Left lung (tissue), 10 donors: ENCODE measurements around the gene PALLD. TPM values are rescaled to one million over a fixed set of nuclear protein-coding genes. Genes with fewer than 3 reads are reported as not detected.

Source experiments
- ATAC-seq: fragments of 200-7000 bp; cut with Tn5 transposase; one replicate; pipeline ENCODE4 v1.9.1; 2020; ENCODE audit warnings: moderate library complexity
- DNase-seq, 4 donors: peaks; one replicate each; pipeline ENCODE4 v3.0.0-alpha.2; 2013 to 2020
- H3K27ac ChIP-seq, 2 donors: fragments of 200-600 bp; sonication (generic) in 1 of 2; one replicate each; pipeline versions ENCODE4 v1.5.0 to v1.8.0; 2020 to 2021
- H3K27me3 ChIP-seq, 2 donors: fragments of 200-600 bp; sonication (generic) in 1 of 2; one replicate each; pipeline versions ENCODE4 v1.5.0 to v1.8.0; 2020 to 2021
- H3K36me3 ChIP-seq, 2 donors: fragments of 200-600 bp; sonication (generic) in 1 of 2; one replicate each; pipeline versions ENCODE4 v1.5.0 to v1.8.0; 2020 to 2021
- H3K4me1 ChIP-seq, 2 donors: fragments of 200-600 bp; one replicate each; pipeline ENCODE4 v1.8.0; 2021
- H3K4me3 ChIP-seq, 2 donors: fragments of 200-600 bp; sonication (generic) in 1 of 2; one replicate each; pipeline versions ENCODE4 v1.5.0 to v1.8.0; 2020 to 2021; ENCODE audit warnings: mild to moderate bottlenecking in 1 of 2
- H3K9me3 ChIP-seq, 2 donors: fragments of 200-600 bp; sonication (generic) in 1 of 2; one replicate each; pipeline versions ENCODE4 v1.5.0 to v1.8.0; 2020 to 2021
- CTCF ChIP-seq, 2 donors: fragments of 200-600 bp; sonication (generic) in 1 of 2; IDR thresholded peaks; one replicate each; pipeline versions ENCODE4 v1.5.0 to v1.8.0; 2021; ENCODE audit warnings: antibody characterized with exemption in 2 of 2
- intact Hi-C, 2 donors: fragments of 100-400 bp; cut with DNase I; formaldehyde crosslinking; loops; one replicate each; pipeline versions ENCODE4 v1.11.2 to v1.14.2; 2022
- polyA plus RNA-seq, 6 donors: library from polyadenylated mRNA; unstranded; fragments of 120-200 nt; gene quantifications; one replicate each; pipeline ENCODE4 v1.2.1, GENCODE V29; 2013; ENCODE audit not compliant: insufficient read length in 6 of 6
- total RNA-seq, 2 donors: library from RNA; stranded (reverse); fragmentation: NEBNext Ultra II Directional; extraction: Animal tissue kit (Norgen Biotek cat#: 25700); gene quantifications; one replicate each; pipeline ENCODE4 v1.2.1, GENCODE V29; 2021
- donor health status: DM: no; HTN: yes; CAD: no.
- donor health status: DM: no; HTN: no; CAD: no.

Gene PALLD
- total and polyA plus RNA-seq, 8 donors, result 67.5 to 194 (median 80.4) TPM

DNA sequence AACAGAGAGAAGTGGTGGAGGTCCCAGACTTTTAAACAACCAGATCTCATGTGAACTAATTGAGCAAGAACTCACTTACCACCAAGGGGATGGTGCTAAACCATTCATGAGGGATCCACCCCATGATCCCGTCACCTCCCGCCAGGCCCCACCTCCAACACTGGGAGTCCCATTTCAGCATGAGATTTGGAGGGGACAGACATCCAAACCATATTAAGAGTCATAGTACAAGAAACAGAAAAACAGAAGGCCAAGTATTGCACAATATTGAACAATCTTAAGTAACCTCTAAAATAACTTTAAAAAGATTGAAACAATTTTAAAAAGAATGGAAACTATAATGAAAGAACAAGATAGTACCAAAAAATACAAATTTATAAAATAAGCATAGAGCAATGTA is 403.2 kb downstream of the PALLD start:
- Histone ChIP-seq H3K4me3 (no peak overlapping the region), H3K36me3 (peaks cover 0 to 4% of the 10 kb centered on the region in 2 donors), H3K4me1 (no peaks in the 10 kb centered on the region), H3K9me3 (no peaks in the 10 kb centered on the region), H3K27me3 (no peaks in the 10 kb centered on the region), H3K27ac (no peak overlapping the region)
- TF ChIP-seq CTCF (IDR thresholded peaks at IDR 0.05), result no peak
- intact Hi-C loops, result loop anchor here in 1 of 2 donors (10.0 kb wide), 1 partner anchor 385 kb away; no protein-coding TSS in a partner anchor
- ATAC-seq (peak; percentile 40), DNase-seq (no peak)

GRCh38 chr4:168907119-168907698 is 410.4 kb downstream of the PALLD start:
- Histone ChIP-seq H3K27me3 (no peaks in the 10 kb centered on the region), H3K27ac (peak overlapping the region in 1 of 2 donors; percentile 47), H3K4me1 (no peaks in the 10 kb centered on the region), H3K9me3 (no peaks in the 10 kb centered on the region), H3K36me3 (peaks cover 0 to 6% of the 10 kb centered on the region in 2 donors), H3K4me3 (no peak overlapping the region)
- intact Hi-C loops, result loop anchor here in 1 of 2 donors (10.0 kb wide), 1 partner anchor 392 kb away; no protein-coding TSS in a partner anchor
- TF ChIP-seq CTCF (IDR thresholded peaks at IDR 0.05), result no peak
- DNase-seq (no peak), ATAC-seq (peak; percentile 33)

- intact Hi-C loops, result loop anchor here in 1 of 2 donors (10.0 kb wide), 1 partner anchor 393 kb away; no protein-coding TSS in a partner anchor
Measured at GRCh38 chr4:168908093-168908492, 411.2 kb downstream of the PALLD start.

GRCh38 chr4:168908851-168909273 is 412.0 kb downstream of the PALLD start:
- Histone ChIP-seq H3K27me3 (no peaks in the 10 kb centered on the region), H3K9me3 (no peaks in the 10 kb centered on the region), H3K36me3 (peaks cover 1 to 6% of the 10 kb centered on the region in 2 donors), H3K4me1 (no peaks in the 10 kb centered on the region), H3K27ac (no peak overlapping the region), H3K4me3 (no peak overlapping the region)
- ATAC-seq (peak; percentile 42), DNase-seq (peak in 2 of 4 donors; percentile 24 to 42)
- no peak for TF ChIP-seq CTCF (IDR thresholded peaks at IDR 0.05)
- intact Hi-C loops, result loop anchor here in 1 of 2 donors (10.0 kb wide), 1 partner anchor 394 kb away; no protein-coding TSS in a partner anchor

More at GRCh38 chr4:168908093-168908492, 411.2 kb downstream of the PALLD start:
- H3K27me3 ChIP-seq, result no peaks in the 10 kb centered on the region
- no peak for TF ChIP-seq CTCF (IDR thresholded peaks at IDR 0.05)
- H3K9me3 ChIP-seq, result no peaks in the 10 kb centered on the region
- H3K4me3 ChIP-seq, result no peak overlapping the region
- ATAC-seq (no peak), DNase-seq (no peak)
- peaks cover 0 to 6% of the 10 kb centered on the region in 2 donors for H3K36me3 ChIP-seq
- H3K27ac ChIP-seq, result peak overlapping the region in 1 of 2 donors; percentile 47
- no peaks in the 10 kb centered on the region for H3K4me1 ChIP-seq

- DNase-seq (no peak), ATAC-seq (no peak)
- TF ChIP-seq CTCF (IDR thresholded peaks at IDR 0.05), result no peak
- H3K4me3 ChIP-seq, result no peak overlapping the region
- H3K36me3 ChIP-seq, result peaks cover 0 to 4% of the 10 kb centered on the region in 2 donors
- no peaks in the 10 kb centered on the region for H3K9me3 ChIP-seq
- H3K27me3 ChIP-seq, result no peaks in the 10 kb centered on the region
- H3K4me1 ChIP-seq, result no peaks in the 10 kb centered on the region
- intact Hi-C loops, result no loop called here
- H3K27ac ChIP-seq, result no peak overlapping the region
Measured at GRCh38 chr4:168914095-168914494, 417.2 kb downstream of the PALLD start.
